ENCODE measurements around the gene PCGF1.
A peak's percentile ranks its signal among the peaks of the same experiment; 100 is the strongest.

Gene PCGF1

DNA sequence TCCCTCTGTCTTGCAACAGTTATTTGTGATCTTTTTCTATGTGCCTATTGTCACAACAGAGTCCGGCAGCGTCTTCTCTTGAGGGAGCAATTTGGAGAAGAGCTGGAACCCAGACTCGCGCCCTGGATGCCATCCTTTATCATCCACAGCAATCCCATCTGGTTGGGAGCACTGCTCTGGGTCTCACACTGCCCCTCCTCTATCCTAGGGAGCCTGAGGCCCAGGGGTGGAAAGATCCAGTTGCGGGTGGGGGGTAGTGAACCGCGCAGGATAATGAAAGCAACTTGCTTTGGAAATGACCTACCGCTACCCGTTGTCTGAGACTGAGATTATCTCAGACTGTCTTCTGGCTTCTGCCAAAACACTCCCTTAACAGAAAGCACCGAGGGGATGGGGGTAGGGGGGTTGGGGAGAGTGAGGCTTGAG is 48.5 kb downstream of the PCGF1 start:
- TF ChIP-seq, protein P1, sequence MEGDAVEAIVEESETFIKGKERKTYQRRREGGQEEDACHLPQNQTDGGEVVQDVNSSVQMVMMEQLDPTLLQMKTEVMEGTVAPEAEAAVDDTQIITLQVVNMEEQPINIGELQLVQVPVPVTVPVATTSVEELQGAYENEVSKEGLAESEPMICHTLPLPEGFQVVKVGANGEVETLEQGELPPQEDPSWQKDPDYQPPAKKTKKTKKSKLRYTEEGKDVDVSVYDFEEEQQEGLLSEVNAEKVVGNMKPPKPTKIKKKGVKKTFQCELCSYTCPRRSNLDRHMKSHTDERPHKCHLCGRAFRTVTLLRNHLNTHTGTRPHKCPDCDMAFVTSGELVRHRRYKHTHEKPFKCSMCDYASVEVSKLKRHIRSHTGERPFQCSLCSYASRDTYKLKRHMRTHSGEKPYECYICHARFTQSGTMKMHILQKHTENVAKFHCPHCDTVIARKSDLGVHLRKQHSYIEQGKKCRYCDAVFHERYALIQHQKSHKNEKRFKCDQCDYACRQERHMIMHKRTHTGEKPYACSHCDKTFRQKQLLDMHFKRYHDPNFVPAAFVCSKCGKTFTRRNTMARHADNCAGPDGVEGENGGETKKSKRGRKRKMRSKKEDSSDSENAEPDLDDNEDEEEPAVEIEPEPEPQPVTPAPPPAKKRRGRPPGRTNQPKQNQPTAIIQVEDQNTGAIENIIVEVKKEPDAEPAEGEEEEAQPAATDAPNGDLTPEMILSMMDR (IDR thresholded peaks at IDR 0.05; ENCODE audit: low read depth, low read length) = no peak
- DNase-seq (ENCODE audit: extremely low read depth, low read depth) = no peak

DNA sequence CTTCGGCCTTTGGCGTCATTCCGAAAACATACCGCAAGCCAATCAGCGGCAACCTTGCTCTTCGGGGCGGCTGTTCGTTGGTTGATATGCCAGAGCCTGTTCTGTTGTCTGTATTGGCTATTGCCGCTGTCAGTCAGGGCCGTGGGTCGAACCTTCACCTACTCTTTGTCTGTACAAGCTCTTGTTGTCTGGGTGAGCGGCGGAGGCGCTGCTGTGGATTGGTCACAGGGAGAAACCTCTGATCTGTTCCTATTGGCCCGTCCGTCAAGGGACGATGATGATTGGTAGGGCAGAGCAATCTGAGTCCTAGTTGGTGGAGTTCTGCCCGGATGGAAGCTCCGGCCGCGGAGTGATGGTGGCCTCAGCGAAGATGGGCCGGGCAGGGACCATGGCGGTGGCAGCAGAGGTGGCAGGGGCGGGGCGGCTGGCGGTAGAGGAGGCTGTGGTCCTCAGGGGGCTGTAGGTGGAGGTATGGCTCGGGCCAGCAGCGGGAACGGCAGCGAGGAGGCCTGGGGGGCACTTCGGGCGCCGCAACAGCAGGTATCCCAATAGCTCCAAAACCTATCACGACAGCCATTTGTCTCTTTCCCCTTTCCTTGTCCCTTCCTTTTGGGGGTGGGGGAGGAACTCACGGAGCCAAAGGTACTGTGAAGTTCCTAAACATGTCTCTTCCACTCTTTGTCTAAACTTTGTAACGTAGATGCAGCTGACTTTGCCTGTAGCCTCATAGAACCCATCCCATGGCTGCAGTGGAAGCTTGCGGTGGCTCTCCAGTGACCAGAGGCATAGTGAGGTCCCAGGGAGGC is 49.2 kb downstream of the PCGF1 start, which contains the start of gene WBP1:
TSS of gene WBP1 (plus strand) at position 307 of the 806 bp plus-strand sequence. CDS start at position 472, 165 bp downstream.
- DNase-seq (ENCODE audit: extremely low read depth, low read depth) = peak; percentile 100
- TF ChIP-seq, protein P1 (IDR thresholded peaks at IDR 0.05; ENCODE audit: low read depth, low read length) = no peak

DNA sequence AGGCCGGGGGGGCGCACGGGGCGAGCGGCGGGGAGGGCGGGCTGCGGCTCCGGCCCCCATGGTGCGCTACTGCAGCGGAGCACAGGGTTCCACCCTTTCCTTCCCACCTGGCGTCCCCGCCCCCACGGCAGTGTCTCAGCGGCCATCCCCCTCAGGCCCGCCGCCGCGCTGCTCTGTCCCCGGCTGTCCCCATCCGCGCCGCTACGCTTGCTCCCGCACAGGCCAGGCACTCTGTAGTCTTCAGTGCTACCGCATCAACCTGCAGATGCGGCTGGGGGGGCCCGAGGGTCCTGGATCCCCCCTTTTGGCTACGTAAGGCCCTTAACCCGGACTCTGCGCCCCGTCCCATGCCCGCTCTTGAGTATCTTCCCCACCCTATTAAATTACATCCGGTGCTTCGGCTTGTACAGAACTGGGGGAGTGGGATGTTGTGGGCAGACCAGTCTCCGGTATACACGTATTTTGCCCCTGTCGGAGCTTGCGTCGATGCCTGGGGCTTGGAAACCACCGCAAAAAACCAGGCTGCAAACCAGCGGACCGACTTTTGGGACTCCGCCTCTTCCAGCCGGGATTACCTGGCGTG is 49.9 kb downstream of the PCGF1 start:
- TF ChIP-seq, protein P1 (IDR thresholded peaks at IDR 0.05; ENCODE audit: low read depth, low read length) = no peak
- no peak for DNase-seq (ENCODE audit: extremely low read depth, low read depth)

DNA sequence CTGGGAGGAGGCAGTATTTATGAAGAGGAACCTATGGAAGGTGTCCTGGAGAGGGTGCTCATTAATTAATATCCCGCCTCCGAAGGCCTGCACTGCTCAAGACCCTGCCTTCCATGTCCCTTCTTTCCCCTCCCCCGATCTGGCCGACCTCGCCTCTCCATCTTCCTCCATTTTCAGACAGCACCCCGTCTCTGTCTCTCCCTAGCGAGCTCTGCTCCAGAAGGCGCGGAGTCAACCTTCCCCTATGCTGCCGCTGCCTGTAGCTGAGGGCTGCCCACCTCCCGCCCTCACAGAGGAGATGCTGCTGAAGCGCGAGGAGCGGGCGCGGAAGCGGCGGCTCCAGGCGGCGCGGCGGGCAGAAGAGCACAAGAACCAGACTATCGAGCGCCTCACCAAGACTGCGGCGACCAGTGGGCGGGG is 50.4 kb downstream of the PCGF1 start:
- TF ChIP-seq, protein P1 (IDR thresholded peaks at IDR 0.05; ENCODE audit: low read depth, low read length) = no peak
- no peak for DNase-seq (ENCODE audit: extremely low read depth, low read depth)
